MV-4-11 (cell line): ENCODE results near the gene RUNX1.
"Not testable (repeated sequence)": the region's sequence is repeated elsewhere in the genome, so short reads cannot be mapped to it uniquely, and the experiment has no call there.

ENCODE experiments used
- DNase-seq: peaks from one replicate; lab custom pipeline; 2025; lab: John Stamatoyannopoulos, UW

The RUNX1 gene

DNA sequence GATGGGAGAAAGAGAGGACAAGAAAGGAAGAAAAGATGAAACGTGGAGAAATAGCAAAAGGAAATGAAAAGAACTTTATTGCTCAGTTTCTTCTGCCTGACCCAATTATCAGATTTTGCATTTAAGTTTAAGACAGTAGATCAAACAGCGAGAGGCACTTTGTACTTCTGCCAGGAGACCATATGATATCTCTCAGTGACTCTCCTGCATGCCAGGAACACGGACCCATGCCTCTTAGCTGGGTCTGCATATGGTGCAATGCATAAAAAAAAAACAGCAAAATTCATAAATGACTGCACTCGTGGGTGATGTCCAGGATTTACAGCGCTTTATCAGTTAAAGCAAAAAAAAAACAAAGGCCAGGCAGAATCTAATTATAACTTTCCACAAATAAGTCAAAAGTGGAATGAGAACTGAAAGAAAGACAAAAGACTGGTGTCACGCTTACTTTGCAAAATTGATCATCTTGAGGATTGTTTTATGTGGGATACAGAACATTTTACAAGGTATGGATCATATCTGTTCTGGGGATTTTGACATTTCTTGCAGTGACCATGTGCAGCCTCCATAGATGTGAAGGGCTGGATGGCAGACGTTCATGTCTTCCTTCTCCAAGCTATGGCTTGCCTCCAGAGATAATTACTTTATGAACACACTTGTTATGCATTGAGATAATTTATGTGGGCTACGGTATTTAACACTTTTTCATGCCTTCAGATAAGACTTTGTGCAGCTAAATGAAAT lies 79.5 kb downstream of the RUNX1 start:
- peak; percentile 12 for DNase-seq

DNA sequence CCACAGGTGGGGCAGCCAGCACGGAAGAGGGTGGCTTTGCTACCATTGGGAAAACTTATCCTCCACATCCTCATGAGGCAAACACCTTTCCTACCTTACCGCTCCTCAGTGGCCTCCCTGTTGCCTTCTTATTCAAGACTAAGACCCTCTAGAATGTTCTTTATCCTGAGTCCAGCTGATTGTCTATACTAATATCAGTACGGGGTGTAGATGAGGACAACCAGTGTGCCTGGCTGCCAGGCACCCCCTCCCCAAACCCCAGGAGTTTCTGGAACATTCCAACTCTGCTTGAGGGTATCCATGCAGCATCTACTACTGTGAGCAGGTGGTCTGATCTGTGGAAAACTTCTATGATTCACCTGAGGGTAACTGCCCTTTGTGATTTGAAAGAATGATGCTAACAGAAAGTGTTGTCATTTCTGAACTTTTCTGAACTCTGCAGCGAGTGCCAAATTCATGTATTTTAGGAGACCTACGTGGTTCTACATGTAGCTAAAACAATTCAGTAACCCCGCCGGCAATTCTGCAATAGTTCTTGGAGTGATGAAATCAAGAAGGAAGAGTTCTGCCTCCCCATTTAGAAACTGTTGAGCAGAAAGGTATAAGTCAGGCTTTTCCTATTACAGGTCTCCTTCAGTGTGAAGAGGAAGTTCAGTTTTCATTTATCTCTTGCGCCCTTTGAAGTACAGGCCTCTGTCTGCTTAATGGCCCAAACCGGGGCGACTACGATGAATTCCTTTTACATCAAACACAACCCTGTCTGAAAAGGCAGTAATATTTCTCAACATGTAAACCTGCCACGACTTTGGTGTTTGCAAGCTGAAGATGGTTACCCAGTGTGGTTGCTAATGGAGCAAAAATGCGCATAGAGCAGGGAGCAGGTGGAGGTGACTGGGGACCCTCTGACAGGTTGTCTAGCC lies 80.4 kb downstream of the RUNX1 start:
- DNase-seq, result peak; percentile 74

DNA sequence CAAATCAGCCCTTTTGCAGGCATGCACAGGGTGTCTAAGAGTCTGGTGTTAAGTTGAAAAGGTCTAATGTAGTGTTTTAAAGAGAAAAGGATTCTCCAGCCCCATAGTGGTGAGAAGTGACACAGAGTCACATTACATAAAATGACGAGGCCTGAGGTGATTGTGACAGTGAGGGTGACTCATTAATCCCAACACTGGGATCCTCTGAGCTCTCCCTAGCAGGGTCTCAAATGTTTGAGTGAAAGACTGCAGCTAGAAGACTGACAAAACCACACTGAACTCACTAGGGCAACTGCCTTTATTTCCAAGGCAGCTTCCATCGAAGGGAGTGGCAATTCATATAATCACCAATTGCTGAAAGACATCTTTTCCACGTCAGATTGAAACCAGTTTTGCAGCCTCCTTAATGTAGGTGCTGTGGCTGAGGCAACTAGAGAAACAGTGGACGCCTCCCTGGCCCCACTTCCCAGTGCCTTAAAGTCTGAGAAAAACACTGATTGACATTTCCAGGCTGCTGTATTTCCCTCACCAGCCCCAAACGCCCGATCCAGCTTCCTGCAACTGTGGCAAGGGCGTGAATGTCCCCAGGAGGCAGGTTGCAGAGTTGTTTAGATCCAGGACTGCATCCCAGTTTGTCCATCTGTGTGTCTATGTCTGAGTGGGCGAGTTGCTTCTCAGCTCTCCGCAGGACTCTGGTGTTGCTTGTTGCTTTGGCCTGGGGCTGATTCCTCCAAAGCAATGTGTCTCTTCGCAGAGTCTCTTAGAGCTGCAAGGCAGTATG lies 81.4 kb downstream of the RUNX1 start:
- DNase-seq, result peak; percentile 69

DNA sequence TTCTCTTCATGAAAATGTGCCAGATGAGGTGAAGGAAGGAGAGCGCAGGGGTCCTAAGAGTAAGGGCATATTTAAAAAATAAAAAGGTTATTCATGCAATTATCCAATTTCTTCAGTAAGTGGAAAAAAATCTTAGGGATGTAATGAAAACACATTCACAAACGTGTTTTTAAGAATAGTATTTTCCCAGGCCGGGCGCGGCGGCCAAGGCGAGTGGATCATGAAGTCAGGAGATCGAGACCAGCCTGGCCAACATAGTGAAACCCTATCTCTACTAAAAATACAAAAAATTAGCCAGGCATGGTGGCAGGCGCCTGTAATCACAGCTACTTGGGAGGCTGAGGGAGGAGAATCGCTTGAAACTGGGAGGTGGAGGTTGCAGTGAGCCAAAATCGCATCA lies 82.2 kb downstream of the RUNX1 start:
- DNase-seq, result not testable (repeated sequence)

DNA sequence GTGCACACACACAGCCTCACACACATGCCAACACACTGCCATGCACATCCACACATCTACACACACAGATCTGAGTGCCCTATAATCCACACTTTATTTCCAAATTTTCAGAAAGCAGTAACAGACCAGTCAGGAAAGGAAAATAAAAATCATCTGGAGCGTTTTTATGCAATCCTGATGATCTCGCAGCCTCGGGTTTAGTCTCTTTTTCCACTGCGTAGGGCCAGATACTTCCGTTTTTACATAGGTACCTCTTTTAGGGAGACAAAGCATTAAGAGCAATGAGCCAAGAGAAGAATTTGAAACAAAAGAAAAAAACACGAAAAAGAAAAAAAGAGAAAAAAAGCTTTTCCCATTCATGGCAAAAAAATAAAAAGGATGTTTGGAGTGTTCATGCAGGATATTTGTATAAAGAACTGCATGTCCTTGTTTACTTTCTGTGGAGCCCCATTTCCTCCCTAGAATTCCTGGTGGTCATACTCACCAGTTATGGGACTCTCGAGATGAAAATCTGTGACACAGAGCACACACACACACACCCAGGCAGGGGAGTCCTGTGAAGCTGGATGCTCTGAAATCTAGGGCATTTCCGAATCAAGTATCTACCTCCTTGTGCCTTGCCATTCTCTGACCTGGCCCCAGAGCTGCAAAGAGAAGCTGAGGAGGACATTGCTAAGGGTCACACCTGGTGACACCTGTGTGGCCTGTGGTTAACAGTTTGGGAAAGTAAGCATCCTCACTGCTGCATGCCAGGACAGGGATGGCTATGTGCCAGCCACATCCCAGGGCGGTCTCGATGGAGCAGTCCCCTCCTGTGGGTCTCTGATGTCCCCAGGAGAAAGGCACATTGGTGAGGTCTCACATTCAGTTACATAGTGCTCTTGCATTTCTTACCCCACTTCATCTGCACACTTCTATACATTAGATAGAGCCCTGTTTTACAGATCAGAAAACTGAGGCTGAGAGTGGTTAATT lies 83.6 kb downstream of the RUNX1 start:
- DNase-seq, result peak; percentile 76

DNA sequence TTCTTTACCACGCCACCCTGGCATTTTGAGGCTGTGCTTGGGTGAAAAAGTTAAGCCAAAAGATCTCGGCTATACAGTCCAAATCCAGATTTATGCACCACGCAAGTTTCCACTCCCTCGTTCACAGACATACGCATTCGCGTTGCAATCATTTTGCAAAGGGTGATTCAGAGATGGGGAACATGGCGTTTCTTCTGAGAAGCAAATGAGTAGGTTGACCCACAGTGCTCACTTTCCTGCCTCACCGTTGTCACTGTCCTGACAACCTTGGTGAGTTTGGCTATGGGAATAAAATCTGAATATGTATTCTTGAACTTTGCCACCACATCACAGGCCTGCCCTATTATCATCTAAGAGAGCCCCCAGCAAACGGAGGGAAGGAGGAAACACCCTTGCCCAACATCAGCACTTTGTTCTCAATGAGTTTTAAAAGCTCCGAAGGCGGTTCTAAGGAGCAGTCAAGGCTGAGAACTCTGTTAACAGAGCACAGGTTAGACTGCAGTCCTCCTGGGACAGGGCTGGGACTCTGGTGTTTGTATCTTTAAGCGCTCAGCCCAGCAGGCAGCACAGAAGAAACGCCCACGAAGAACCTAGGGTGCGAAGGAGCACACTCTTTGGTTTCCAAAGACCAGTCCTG lies 86.4 kb downstream of the RUNX1 start:
- DNase-seq, result no peak

DNA sequence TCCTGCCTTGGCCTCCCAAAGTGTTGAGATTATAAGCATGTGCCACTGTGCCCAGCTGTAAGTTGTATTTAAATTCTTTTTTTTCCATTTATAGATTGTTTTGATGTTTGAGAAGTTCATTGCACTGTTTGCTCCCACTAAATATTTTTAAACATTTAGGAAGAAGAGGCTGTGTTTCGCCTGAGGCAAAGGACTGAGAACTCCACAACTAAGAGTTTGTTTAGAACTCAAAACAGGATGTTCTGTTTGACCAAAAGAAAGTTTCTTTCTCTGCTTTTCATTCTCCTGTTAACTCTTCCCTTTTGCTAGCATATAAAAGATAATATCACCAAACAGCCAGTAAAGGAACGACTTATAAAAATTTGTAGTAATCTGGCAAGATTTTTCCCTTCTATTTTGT lies 87.0 kb downstream of the RUNX1 start:
- no peak for DNase-seq

DNA sequence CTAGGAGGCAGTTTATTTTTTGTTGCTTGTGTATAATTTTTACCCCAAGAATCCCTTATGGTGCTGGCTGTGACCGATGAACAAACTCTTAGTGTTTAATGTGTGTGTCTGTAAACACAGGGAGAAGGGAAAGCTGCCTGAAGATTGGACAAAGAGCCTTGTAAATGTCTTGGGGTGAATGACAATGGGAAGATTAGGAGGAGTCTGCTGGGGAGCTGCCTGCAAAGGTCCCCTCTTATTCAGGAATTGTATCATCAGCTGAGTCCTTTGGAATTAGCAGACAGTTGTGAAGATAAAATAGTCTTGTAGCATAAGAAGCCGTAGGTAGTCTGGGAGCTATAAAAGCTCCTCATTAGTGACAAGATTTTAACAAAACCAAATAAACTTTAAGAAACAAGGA lies 88.4 kb downstream of the RUNX1 start:
- no peak for DNase-seq

DNA sequence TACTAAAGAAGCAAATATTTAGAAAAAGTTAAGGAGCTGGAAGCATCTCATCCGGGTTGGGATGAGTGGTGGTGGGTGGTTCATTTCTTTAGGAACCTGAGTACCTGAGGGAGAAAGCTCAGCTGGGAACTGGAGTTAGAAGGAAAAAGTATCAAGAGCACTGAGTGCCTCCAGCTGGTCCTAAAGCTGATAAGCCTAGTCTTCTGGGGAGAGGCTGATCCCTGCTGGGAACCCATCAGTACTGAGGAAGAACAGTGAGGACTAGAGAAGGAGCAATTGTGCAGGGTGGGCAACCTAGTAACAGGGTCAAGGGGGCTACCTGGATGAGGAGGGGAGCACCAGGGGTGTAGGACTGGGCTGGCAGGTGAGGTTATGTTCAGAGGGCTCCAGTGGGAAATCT lies 89.5 kb downstream of the RUNX1 start:
- DNase-seq, result no peak

DNA sequence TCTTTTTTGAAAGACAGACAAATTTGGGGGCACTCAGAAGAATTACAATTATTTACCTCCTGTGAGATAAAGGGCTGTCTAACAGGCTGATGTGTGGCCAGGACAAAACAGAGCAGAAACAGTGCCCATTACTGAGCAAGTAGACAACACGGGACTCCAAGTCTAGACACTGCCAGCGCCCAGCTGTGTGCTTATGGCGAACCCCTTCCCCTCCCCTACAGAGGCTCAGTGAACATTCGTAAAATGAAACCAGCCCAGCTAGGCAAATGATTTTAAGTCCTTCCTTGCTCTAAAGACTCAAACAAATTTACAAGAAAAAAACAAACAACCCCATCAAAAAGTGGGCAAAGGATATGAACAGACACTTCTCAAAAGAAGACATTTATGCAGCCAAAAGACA lies 91.1 kb downstream of the RUNX1 start:
- no peak for DNase-seq

DNA sequence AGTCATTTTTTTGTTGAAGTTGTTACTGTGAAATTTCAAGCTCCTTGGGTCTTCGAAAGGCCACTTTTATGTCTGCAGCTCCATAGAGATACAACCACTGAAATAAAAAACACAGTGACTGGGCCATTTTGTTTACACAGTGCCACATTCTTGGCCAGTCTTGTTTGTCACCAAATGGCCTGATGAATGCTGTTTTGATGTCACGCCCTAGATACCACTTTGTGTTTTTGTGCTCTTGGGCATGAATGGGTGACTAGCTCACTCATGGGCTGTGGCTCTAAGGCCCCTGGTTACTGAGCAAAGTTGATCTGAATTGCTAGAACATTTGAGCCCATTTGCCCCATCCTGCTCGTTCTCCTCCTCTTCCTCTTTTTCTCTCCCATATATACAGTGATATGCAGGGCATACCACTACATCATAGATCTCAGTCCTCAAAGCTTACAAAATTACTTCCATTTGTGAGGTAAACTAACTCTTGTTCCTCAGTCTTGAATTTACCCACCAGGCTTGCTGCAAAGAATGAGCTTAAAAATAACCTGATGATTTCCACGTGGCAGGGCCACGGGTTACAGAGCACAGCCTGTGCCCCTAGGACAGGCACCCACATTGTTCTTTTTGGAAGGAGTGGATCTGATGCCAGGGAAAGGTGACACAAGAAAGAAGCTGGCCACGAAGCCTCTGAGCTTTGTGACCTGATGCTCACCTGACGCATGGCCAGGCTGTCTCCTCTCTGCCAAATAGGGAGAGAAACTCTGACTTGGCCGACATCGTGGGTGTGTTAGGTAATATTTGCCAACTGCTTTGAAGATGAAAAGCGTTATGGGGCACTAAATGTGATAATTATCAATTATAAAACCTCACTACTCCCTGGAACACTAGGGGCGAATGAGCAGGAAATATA lies 92.4 kb downstream of the RUNX1 start:
- DNase-seq, result peak; percentile 19

DNA sequence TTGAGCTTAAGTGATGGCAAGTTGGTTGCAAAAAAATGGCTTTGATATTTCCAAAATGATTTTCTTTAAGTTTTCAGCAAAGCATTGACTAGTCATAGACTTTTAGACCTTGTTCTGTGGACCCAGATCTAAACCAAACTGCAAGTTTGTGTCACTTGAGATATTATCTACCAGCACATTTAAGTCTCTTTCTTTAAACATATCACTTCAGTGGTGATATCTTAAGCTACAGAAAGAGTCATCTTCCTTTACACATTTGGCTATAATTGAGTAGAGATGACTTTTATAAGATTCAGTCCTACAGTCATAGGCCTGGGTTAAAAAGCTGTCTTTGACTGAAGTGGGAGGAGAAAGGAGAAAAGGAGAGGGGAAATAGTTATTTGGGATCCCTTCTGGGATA lies 95.2 kb downstream of the RUNX1 start:
- no peak for DNase-seq

DNA sequence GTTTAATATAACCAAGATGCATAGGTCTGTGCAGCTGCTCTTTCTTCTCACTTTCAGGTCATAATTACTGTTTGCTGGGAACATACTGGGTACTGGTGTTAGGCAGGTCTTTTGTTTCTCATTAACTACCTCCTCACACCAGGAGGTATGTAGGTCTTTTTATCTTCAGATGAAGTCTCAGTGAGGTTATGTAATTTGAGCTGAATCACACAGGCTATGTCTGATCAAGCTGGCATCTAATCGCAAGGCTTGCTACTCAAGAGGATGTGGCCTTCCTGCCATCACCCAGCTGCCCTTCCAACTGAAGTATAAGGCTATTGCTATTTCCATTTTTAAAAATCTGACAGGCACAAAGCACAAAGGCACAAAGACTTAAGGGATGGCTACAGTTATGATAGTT lies 96.4 kb downstream of the RUNX1 start:
- DNase-seq, result no peak

DNA sequence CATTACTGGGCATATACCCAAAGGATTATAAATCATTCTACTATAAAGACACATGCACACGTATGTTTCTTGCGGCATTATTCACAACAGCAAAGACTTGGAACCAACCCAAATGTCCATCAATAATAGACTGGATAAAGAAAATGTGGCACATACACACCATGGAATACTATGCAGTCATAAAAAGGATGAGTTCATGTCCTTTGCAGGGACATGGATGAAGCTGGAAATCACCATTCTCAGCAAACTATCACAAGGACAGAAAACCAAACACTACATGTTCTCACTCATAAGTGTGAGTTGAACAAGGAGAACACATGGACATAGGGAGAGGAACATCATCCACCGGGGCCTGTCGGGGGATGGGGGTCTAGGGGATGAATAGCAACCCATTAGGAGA lies 97.2 kb downstream of the RUNX1 start:
- not testable (repeated sequence) for DNase-seq

DNA sequence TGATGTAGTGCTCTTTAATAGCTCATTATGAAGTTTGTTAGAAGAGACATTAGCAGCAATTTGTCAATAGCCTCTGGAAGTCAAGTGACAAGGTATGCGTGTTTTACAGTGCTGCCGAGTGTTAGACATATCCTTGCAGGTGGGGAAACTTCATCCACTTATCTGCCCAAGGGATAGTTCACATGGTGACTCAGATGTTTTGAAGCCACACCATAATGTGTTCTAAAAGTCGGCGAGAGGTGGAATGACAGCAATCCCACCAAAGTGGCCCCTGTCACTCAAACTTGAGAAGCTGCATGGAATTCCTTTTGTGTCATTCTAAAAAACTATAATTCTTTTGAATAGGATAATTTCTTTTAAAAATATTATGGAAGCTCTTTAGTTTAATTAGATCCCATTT lies 98.1 kb downstream of the RUNX1 start:
- no peak for DNase-seq

DNA sequence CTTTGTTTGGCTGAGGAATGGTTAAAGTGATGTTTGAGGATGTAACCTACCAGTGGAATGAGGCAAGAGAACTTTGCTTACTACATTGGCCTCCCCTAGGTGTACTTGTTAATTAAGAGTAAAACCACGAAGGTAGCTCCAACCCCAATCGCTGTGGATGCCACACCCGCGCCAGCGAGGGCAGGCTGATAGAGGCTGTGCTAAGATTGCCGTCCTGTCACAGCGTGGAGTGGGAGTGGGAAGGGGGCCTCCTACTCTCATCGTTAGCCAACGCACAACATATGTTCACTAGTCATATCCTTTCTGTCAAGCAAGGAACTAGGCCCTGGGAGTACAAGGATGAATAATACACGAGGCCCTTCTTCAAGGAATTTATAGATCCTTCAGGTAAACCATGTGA lies 99.6 kb downstream of the RUNX1 start:
- no peak for DNase-seq

DNA sequence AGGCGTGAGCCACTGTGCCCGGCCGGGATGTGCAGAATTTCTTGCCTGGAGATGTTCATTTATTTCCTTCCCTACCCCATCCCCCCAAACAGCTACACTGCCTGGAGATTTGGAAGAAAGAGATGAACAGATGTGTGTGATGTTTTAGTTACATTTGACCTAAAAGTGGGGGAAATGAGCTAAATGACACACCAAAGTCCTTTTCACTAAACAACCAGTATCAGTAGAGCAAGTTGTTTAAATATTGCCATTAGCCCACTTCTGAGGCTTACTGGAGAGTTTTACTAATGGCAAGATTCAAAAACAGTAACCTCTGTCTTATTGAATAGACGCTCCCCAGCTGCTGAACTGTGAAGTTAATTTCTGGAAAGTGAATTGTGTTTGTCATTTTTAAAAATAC lies 100.1 kb downstream of the RUNX1 start:
- DNase-seq, result no peak

DNA sequence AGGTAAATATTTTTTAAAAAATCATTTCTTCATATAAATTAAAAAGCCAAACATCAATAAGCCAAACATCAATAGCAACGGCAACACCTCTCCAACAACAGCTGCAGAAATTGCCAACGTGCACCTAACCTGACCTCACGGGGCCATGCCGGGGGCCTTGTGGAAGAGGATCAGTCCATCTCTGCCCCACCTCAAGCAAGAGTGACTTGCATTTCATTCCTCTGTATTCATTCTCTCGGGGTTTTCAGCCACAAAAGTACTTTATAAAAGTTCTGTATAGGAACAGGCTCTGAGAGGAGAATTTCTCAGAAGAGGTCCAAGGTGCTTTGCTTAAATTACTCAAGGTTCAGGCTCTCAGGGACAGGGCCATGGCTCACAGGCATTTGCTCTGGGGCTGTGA lies 100.9 kb downstream of the RUNX1 start:
- DNase-seq, result no peak

DNA sequence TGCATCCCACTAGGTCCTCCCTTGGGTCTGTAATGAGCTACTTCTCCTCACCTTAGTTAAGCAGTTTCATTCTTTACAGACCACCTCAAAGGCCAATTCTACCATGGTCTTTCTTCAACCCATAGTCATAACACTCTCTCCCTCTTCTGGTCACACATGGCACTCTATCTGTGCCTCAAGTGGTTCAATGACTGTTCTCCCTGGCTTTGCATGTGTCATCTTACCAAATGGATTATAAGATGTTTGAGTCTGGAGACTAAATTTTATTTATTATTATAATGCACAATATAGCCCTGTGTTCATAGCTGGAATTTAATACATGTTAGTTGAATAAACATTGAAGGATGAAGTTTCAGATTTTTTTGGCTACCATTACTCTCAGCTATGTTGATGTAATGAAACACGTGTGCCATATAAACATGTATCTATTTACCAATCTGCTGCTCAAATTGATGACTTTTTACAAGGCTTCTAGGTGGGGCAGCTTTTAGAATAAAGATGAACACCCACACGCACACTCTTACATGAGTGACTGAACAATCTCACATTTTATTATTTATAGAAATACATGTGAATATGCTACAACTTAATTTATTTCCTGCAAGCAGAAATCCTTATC lies 102.1 kb downstream of the RUNX1 start:
- no peak for DNase-seq
